RWPE2 (cell line): ENCODE measurements around the gene RGS7.

Experiments used
- ATAC-seq: fragments of 200-7000 bp; cut with Tn5 transposase; 3 replicates; pipeline ENCODE4 v1.9.1; 2021; ENCODE audit warnings: low read depth
- DNase-seq: peaks from one replicate; pipeline ENCODE4 v3.0.0-alpha.2; 2020; ENCODE audit warnings: low spot score
- H3K27ac ChIP-seq: fragments of 450-650 bp; 2 replicates; pipeline ENCODE4 v1.5.1; 2017; ENCODE audit warnings: mild to moderate bottlenecking; ENCODE audit not compliant: poor library complexity, severe bottlenecking
- H3K27me3 ChIP-seq: fragments of 250-450 bp; sonication (Bioruptor Pico); 2 replicates; pipeline ENCODE4 v1.5.1; 2021; ENCODE audit warnings: mild to moderate bottlenecking, moderate library complexity; ENCODE audit not compliant: insufficient read depth, poor library complexity, severe bottlenecking
- H3K36me3 ChIP-seq: fragments of 250-450 bp; sonication (Bioruptor Pico); 2 replicates; pipeline ENCODE4 v1.5.1; 2020; ENCODE audit warnings: low read depth, mild to moderate bottlenecking, moderate library complexity
- H3K4me1 ChIP-seq: fragments of 250-450 bp; sonication (Bioruptor Pico); 2 replicates; pipeline ENCODE4 v1.5.1; 2021; ENCODE audit warnings: mild to moderate bottlenecking, moderate library complexity; ENCODE audit not compliant: insufficient read depth, poor library complexity, severe bottlenecking
- H3K4me3 ChIP-seq: fragments of 250-450 bp; sonication (Bioruptor Pico); 2 replicates; pipeline ENCODE4 v1.5.1; 2021; ENCODE audit warnings: mild to moderate bottlenecking, moderate library complexity; ENCODE audit not compliant: severe bottlenecking
- H3K9me3 ChIP-seq: fragments of 250-450 bp; sonication (Bioruptor Pico); 2 replicates; pipeline ENCODE4 v1.5.1; 2021; ENCODE audit warnings: mild to moderate bottlenecking, moderate library complexity; ENCODE audit not compliant: severe bottlenecking
- TF ChIP-seq, protein P1 (sequence below): fragments of 450-650 bp; IDR thresholded peaks from one replicate; pipeline ENCODE4 v1.5.1; 2017; ENCODE audit warnings: mild to moderate bottlenecking, moderate library complexity; ENCODE audit not compliant: poor library complexity, severe bottlenecking

The RGS7 gene

DNA sequence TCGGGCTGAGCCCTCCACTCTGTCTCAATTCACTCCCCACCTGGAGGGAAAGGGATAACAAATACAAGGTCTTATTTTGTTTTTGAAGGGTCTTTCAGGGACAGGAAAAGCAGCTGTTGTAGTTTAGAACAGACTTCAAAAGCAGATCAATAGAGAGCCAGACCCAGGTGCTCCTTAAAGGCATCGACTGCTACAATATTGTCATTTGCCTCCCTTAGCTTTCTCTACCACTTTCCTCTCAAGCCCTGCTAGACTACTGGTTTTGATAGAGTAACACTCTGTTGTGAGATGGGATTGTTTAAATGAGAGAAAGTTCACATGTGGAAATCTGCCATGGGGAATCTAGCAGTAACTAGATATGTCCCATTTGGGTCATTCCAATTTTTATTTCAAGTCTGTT lies 24.0 kb downstream of the RGS7 start:
- H3K27me3 ChIP-seq = no peaks in the 10 kb centered on the region
- H3K36me3 ChIP-seq = no peaks in the 10 kb centered on the region
- ATAC-seq = no peak
- H3K4me1 ChIP-seq = no peaks in the 10 kb centered on the region
- no peak overlapping the region for H3K27ac ChIP-seq
- no peaks in the 10 kb centered on the region for H3K9me3 ChIP-seq
- no peak for DNase-seq
- no peak overlapping the region for H3K4me3 ChIP-seq
- TF ChIP-seq, protein P1, sequence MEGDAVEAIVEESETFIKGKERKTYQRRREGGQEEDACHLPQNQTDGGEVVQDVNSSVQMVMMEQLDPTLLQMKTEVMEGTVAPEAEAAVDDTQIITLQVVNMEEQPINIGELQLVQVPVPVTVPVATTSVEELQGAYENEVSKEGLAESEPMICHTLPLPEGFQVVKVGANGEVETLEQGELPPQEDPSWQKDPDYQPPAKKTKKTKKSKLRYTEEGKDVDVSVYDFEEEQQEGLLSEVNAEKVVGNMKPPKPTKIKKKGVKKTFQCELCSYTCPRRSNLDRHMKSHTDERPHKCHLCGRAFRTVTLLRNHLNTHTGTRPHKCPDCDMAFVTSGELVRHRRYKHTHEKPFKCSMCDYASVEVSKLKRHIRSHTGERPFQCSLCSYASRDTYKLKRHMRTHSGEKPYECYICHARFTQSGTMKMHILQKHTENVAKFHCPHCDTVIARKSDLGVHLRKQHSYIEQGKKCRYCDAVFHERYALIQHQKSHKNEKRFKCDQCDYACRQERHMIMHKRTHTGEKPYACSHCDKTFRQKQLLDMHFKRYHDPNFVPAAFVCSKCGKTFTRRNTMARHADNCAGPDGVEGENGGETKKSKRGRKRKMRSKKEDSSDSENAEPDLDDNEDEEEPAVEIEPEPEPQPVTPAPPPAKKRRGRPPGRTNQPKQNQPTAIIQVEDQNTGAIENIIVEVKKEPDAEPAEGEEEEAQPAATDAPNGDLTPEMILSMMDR = no peak

DNA sequence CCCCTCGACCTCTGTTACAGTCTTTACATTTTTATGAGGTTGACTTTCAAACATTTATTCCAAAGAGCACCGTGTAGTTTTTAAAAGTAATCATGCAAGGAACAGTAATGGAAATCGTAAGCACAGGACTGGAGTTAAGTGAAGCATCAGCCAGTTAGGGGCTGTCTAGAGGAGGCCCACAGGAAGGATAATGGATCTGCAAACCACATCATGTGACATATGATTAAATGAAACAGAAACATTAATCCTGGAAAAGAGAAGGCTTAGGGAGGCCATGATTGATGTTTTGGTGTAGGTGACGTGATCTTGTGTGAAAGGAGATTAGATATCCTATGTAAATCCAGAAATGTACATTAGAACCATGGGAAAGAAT lies 25.0 kb downstream of the RGS7 start:
- ATAC-seq (no peak), DNase-seq (no peak)
- H3K36me3 ChIP-seq = no peaks in the 10 kb centered on the region
- TF ChIP-seq, protein P1 = no peak
- H3K27me3 ChIP-seq = no peaks in the 10 kb centered on the region
- no peak overlapping the region for H3K4me3 ChIP-seq
- H3K9me3 ChIP-seq = no peaks in the 10 kb centered on the region
- H3K4me1 ChIP-seq = no peaks in the 10 kb centered on the region
- no peak overlapping the region for H3K27ac ChIP-seq

DNA sequence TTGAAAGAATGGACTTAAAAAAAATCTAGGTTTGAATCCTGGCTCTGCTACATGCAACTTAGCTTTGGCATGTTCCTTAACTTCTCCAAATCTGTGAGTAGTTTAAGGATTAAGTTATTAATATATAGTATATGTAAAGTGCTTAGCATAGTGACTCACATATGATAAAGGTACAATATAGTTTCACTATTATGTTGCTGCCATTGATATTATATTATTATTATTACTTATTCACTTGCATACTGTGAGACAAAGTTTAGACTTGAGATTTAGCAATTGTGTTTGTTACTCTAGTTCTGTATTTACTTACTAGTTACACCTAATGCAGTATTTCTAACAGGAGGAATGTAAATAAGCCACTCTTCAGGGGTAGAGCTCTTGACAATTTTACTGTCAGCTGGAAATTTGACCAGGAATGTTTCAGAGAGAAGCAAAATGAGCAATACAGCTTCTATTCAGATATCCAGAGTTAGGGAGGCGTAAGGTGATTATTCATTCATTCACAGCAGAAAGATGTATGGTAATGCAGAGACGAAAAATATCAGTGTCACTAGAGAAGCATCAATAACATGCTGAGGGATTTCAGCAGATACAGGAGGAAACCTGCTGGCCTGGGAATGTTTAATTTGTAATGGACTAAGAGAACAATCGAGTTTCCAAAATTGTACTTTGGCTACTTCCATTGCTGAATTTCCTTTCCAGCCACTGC lies 25.5 kb downstream of the RGS7 start:
- Histone ChIP-seq H3K36me3 (no peaks in the 10 kb centered on the region), H3K9me3 (no peaks in the 10 kb centered on the region), H3K27ac (no peak overlapping the region), H3K27me3 (no peaks in the 10 kb centered on the region), H3K4me1 (no peaks in the 10 kb centered on the region), H3K4me3 (no peak overlapping the region)
- TF ChIP-seq, protein P1 = no peak
- ATAC-seq (no peak), DNase-seq (no peak)

DNA sequence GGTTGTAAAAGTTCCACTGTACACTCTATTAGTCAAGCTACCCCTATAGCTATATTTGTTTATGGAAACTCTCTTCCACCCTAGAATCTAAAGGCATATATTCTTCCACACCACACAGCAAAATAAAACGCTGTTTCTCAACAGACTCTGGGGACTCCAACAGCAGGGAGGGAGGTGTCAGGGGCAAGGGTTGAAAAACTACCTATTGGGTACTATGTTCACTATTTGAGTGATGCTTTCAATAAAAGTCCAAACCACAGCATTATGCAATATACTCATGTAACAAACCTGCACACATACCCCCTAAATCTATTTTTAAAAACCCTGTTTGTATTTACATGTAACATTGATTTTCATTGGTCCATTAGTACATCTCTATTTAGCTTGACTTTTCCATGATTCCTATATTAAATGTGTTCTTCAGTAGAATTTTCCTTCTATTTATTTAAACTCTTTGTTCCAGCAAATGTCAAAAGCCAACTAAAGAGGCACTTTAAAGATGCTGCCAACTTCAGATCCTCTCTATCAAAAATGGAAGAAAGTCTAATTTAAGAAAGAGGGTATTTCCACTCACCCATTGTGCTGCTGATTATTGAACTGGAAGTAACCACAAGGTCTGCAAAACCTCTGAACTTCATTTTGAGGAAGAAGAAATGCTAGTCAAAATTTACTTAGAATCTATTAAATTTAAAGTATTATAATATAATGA lies 26.2 kb downstream of the RGS7 start:
- TF ChIP-seq, protein P1 = no peak
- Histone ChIP-seq H3K9me3 (no peaks in the 10 kb centered on the region), H3K27ac (no peak overlapping the region), H3K4me3 (no peak overlapping the region), H3K27me3 (no peaks in the 10 kb centered on the region), H3K36me3 (no peaks in the 10 kb centered on the region), H3K4me1 (no peaks in the 10 kb centered on the region)
- ATAC-seq (no peak), DNase-seq (no peak)

DNA sequence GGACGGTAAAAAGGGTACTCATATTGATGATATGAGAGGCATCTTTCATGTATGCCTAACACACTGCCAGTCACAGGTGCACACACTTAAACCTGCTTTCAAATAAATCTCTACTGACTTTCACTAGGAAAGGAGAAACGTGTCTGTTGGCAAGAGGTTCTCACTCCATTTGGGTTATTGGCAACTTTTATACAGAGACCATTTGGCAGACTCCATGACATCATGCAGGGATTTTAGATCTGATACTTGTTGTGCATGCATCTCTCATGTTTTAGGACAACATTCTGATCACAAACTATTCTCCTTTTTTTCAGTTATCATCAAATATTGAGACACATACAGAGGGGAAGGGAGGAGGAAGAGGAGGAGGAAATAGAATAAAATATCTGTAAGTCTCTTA lies 31.5 kb downstream of the RGS7 start:
- ATAC-seq = no peak
- Histone ChIP-seq H3K27me3 (no peaks in the 10 kb centered on the region), H3K36me3 (no peaks in the 10 kb centered on the region), H3K4me1 (no peaks in the 10 kb centered on the region), H3K27ac (no peak overlapping the region), H3K4me3 (no peak overlapping the region), H3K9me3 (no peaks in the 10 kb centered on the region)
- TF ChIP-seq, protein P1 = no peak
- DNase-seq = no peak
